H1 (cell line): Measurements from ENCODE around the gene TRNP1. TPM values are rescaled to one million over a fixed set of nuclear protein-coding genes. Genes with fewer than 3 reads are reported as not detected.

ENCODE experiments used
- CTCF ChIA-PET: fragments of 300-600 bp; sonication (Branson Sonifier 250); formaldehyde crosslinking; loops from one replicate; lab custom pipeline; 2021; ENCODE audit not compliant: partially characterized antibody; lab: Charles Lee
- POLR2A ChIA-PET: fragments of 300-600 bp; sonication (Branson Sonifier 250); formaldehyde crosslinking; loops from one replicate; lab custom pipeline; 2021; ENCODE audit warnings: inconsistent platforms; ENCODE audit not compliant: partially characterized antibody; lab: Charles Lee
- DNase-seq, 2 experiments: peaks; one replicate each; pipeline versions ENCODE4 v3.0.0 to v3.0.0-alpha.2; 2010 to 2022; ENCODE audit warnings: low spot score in 2 of 2, low read depth in 1 of 2, mixed read lengths in 1 of 2
- FAIRE-seq: peaks from 2 replicates; lab custom pipeline; 2011; peaks lifted over from hg19 to GRCh38; lab: Jason Lieb, UNC
- H2AFZ ChIP-seq: 2 replicates; pipeline ENCODE4 v1.8.1; 2012; ENCODE audit warnings: low read length, inconsistent platforms
- H2AK5ac ChIP-seq: 2 replicates; pipeline ENCODE4 v1.6.1; 2013; ENCODE audit warnings: low read depth, low read length
- H2BK120ac ChIP-seq: replicated peaks from 2 replicates; pipeline ENCODE3; 2013; ENCODE audit warnings: low read depth, low read length, inconsistent platforms
- H2BK12ac ChIP-seq: 2 replicates; pipeline ENCODE4 v1.6.1; 2013; ENCODE audit warnings: low read depth, low read length
- H2BK15ac ChIP-seq: 2 replicates; pipeline ENCODE4 v1.6.1; 2013; ENCODE audit warnings: low read length
- H2BK20ac ChIP-seq: 2 replicates; pipeline ENCODE4 v1.6.1; 2013; ENCODE audit warnings: low read length
- H2BK5ac ChIP-seq: 2 replicates; pipeline ENCODE4 v1.6.1; 2013; ENCODE audit warnings: low read depth, low read length
- H3K14ac ChIP-seq: 2 replicates; pipeline ENCODE4 v1.6.1; 2013; ENCODE audit warnings: inconsistent platforms; ENCODE audit not compliant: insufficient read length
- H3K18ac ChIP-seq: 2 replicates; pipeline ENCODE4 v1.6.1; 2013; ENCODE audit warnings: low read length; ENCODE audit errors: extremely low read depth
- H3K23ac ChIP-seq: 2 replicates; pipeline ENCODE4 v1.6.1; 2013; ENCODE audit warnings: inconsistent platforms; ENCODE audit not compliant: insufficient read length
- H3K23me2 ChIP-seq: 2 replicates; pipeline ENCODE4 v1.6.1; 2013; ENCODE audit warnings: low read depth, low read length
- H3K27ac ChIP-seq: 2 replicates; pipeline ENCODE4 v1.6.1; 2011; ENCODE audit warnings: low read depth, low read length, inconsistent platforms
- H3K27me3 ChIP-seq, 4 experiments: replicated peaks in 1 of 4; 1 replicate in 1 of 4; 2 replicates in 3 of 4; pipeline versions ENCODE4 v1.6.1 to v1.8.1; 2011 to 2013; ENCODE audit warnings: low read length in 3 of 4, mild to moderate bottlenecking in 3 of 4, inconsistent platforms in 2 of 4, mixed read lengths in 2 of 4, moderate library complexity in 1 of 4; ENCODE audit not compliant: control insufficient read depth in 3 of 4, insufficient read depth in 3 of 4; ENCODE audit errors: extremely low read depth in 1 of 4
- H3K36me3 ChIP-seq, 4 experiments: 2 replicates each; pipeline versions ENCODE4 v1.6.1 to v1.8.1; 2011 to 2013; ENCODE audit warnings: mild to moderate bottlenecking in 4 of 4, low read length in 3 of 4, moderate library complexity in 2 of 4, control low read depth in 1 of 4, inconsistent platforms in 1 of 4; ENCODE audit not compliant: insufficient read depth in 4 of 4, control insufficient read depth in 2 of 4
- H3K4ac ChIP-seq: replicated peaks from 2 replicates; pipeline ENCODE3; 2013; ENCODE audit warnings: low read length, low read depth, mixed read lengths, inconsistent platforms; ENCODE audit not compliant: insufficient read length
- H3K4me1 ChIP-seq, 4 experiments: replicated peaks in 1 of 4; 1 replicate in 1 of 4; 2 replicates in 3 of 4; pipeline versions ENCODE4 v1.6.1 to v1.8.1; 2011 to 2013; ENCODE audit warnings: low read length in 3 of 4, inconsistent platforms in 2 of 4, mixed read lengths in 1 of 4; ENCODE audit not compliant: insufficient read depth in 4 of 4, control insufficient read depth in 3 of 4
- H3K4me2 ChIP-seq, 2 experiments: 2 replicates each; pipeline versions ENCODE4 v1.6.1 to v1.8.1; 2011 to 2013; ENCODE audit warnings: low read depth in 2 of 2, low read length in 2 of 2, control low read depth in 1 of 2, inconsistent platforms in 1 of 2, mild to moderate bottlenecking in 1 of 2; ENCODE audit not compliant: insufficient read depth in 1 of 2
- H3K4me3 ChIP-seq, 4 experiments: fragments of 200-600, 300-600 bp in 1 of 4; sonication (generic), shearing (Covaris generic), sonication (Bioruptor Twin) in 1 of 4; 2 replicates each; pipeline versions ENCODE4 v1.5.1 to v1.8.1; 2011 to 2016; ENCODE audit warnings: low read length in 4 of 4, low read depth in 3 of 4, control low read depth in 2 of 4, inconsistent platforms in 2 of 4, mild to moderate bottlenecking in 2 of 4, mixed read lengths in 1 of 4, moderate library complexity in 1 of 4; ENCODE audit not compliant: insufficient read depth in 2 of 4; ENCODE audit errors: extremely low read depth in 1 of 4
- H3K56ac ChIP-seq: replicated peaks from 2 replicates; pipeline ENCODE3; 2013; ENCODE audit warnings: low read depth, mild to moderate bottlenecking, mixed read lengths, low read length, inconsistent platforms; ENCODE audit not compliant: insufficient read length
- H3K79me1 ChIP-seq: 2 replicates; pipeline ENCODE4 v1.6.1; 2013; ENCODE audit warnings: low read depth, low read length, control low read depth
- H3K79me2 ChIP-seq, 2 experiments: 2 replicates each; pipeline versions ENCODE4 v1.6.1 to v1.8.1; 2012 to 2013; ENCODE audit warnings: low read length in 2 of 2, mild to moderate bottlenecking in 2 of 2, inconsistent platforms in 1 of 2; ENCODE audit not compliant: insufficient read depth in 2 of 2, control insufficient read depth in 1 of 2
- H3K9ac ChIP-seq, 4 experiments: replicated peaks in 1 of 4; 1 replicate in 1 of 4; 2 replicates in 3 of 4; pipeline versions ENCODE4 v1.6.1 to v1.8.1; 2011 to 2013; ENCODE audit warnings: low read depth in 3 of 4, low read length in 3 of 4, control low read depth in 2 of 4, mild to moderate bottlenecking in 2 of 4, moderate library complexity in 2 of 4, inconsistent platforms in 1 of 4; ENCODE audit errors: extremely low read depth in 1 of 4
- H3K9me3 ChIP-seq, 2 experiments: 2 replicates each; pipeline versions ENCODE4 v1.6.1 to v1.8.1; 2012 to 2013; ENCODE audit warnings: mild to moderate bottlenecking in 2 of 2, moderate library complexity in 2 of 2, control low read depth in 1 of 2, inconsistent platforms in 1 of 2, low read depth in 1 of 2, low read length in 1 of 2, mixed read lengths in 1 of 2; ENCODE audit not compliant: insufficient read depth in 2 of 2
- H4K20me1 ChIP-seq, 2 experiments: replicated peaks in 1 of 2; 2 replicates each; pipeline versions ENCODE3 to v1.8.1; 2011 to 2013; ENCODE audit warnings: inconsistent platforms in 2 of 2, low read length in 2 of 2, mild to moderate bottlenecking in 1 of 2; ENCODE audit not compliant: insufficient read depth in 2 of 2, control insufficient read depth in 1 of 2
- H4K5ac ChIP-seq: 2 replicates; pipeline ENCODE4 v1.6.1; 2013; ENCODE audit warnings: low read length, low read depth, mixed read lengths, inconsistent platforms; ENCODE audit not compliant: insufficient read length
- H4K8ac ChIP-seq: 2 replicates; pipeline ENCODE4 v1.8.0; 2013; ENCODE audit warnings: mild to moderate bottlenecking, moderate library complexity, low read length, inconsistent platforms; ENCODE audit not compliant: insufficient read depth; ENCODE audit errors: extremely low read depth
- H4K91ac ChIP-seq: replicated peaks from 2 replicates; pipeline ENCODE3; 2013; ENCODE audit warnings: low read length, mixed read lengths, inconsistent platforms; ENCODE audit not compliant: insufficient read length
- ATF2 ChIP-seq: IDR thresholded peaks from 2 replicates; pipeline ENCODE4 v1.6.1; 2012; ENCODE audit warnings: low read length, inconsistent platforms
- BCL11A ChIP-seq, 2 experiments: IDR thresholded peaks; one replicate each; pipeline ENCODE4 v1.6.1; 2011; ENCODE audit warnings: low read depth in 2 of 2, low read length in 2 of 2, mild to moderate bottlenecking in 2 of 2
- CBX5 ChIP-seq: fragments of 300-800, 300-1000 bp; sonication (generic); IDR thresholded peaks from 2 replicates; pipeline ENCODE4 v1.7.1; 2016; ENCODE audit warnings: antibody characterized with exemption, low read length, low read depth
- HDAC6 ChIP-seq: IDR thresholded peaks from one replicate; pipeline ENCODE4 v1.7.1; 2012; ENCODE audit warnings: low read depth, mild to moderate bottlenecking, inconsistent platforms, low read length, moderate library complexity
- KDM1A ChIP-seq: fragments of 200-600, 300-600 bp; sonication (generic); IDR thresholded peaks from 2 replicates; pipeline ENCODE4 v1.7.1; 2016; ENCODE audit warnings: mild to moderate bottlenecking, low read length, borderline replicate concordance
- KDM4A ChIP-seq: IDR thresholded peaks from one replicate; pipeline ENCODE4 v1.7.1; 2012; ENCODE audit warnings: low read depth, mild to moderate bottlenecking, moderate library complexity, low read length, inconsistent platforms; ENCODE audit not compliant: severe bottlenecking
- KDM5A ChIP-seq: fragments of 200-600 bp; IDR thresholded peaks from 2 replicates; pipeline ENCODE4 v1.7.1; 2012; ENCODE audit warnings: mild to moderate bottlenecking, low read length, inconsistent platforms, mixed read lengths
- MAFK ChIP-seq: IDR thresholded peaks from 2 replicates; pipeline ENCODE4 v1.6.1; 2012; ENCODE audit warnings: low read depth, mild to moderate bottlenecking, improper control_type of control experiment, low read length
- MAX ChIP-seq: IDR thresholded peaks from 2 replicates; pipeline ENCODE4 v1.6.1; 2012; ENCODE audit warnings: inconsistent platforms
- POLR2AphosphoS5 ChIP-seq: IDR thresholded peaks from 2 replicates; pipeline ENCODE4 v1.6.1; 2011; ENCODE audit warnings: low read depth, low read length
- RXRA ChIP-seq: IDR thresholded peaks from 2 replicates; pipeline ENCODE4 v1.6.1; 2011; ENCODE audit warnings: low read depth, mild to moderate bottlenecking, low read length, moderate library complexity; ENCODE audit not compliant: insufficient read depth
- TEAD4 ChIP-seq: IDR thresholded peaks from 2 replicates; pipeline ENCODE4 v1.6.1; 2012; ENCODE audit warnings: low read depth, low read length, inconsistent platforms, mixed read lengths
- whole genome bisulfite sequencing, 2 experiments: shearing (Covaris generic) in 1 of 2; methylation state at CpG; one replicate each; pipeline versions ENCODE4 v1.1.6 to v1.1.7; 2013 to 2015; ENCODE audit warnings: low lambda C conversion rate in 2 of 2, mixed read lengths in 2 of 2, inconsistent platforms in 1 of 2, low coverage in 1 of 2, missing lambda C conversion rate in 1 of 2; ENCODE audit not compliant: insufficient replicate concordance in 2 of 2, insufficient coverage in 1 of 2, insufficient read length in 1 of 2; ENCODE audit errors: extremely low coverage in 1 of 2, missing lambda C conversion rate in 1 of 2; 5-methylcytosine and 5-hydroxymethylcytosine counted together
- polyA plus RNA-seq, 7 experiments: library from polyadenylated mRNA; depleted of rRNA in 3 of 7; stranded (reverse) in 5 of 7; unstranded in 2 of 7; fragments of >200 nt in 5 of 7; fragments of 200-250 nt in 2 of 7; gene quantifications; 1 replicate in 5 of 7; 2 replicates in 1 of 7; 4 replicates in 1 of 7; pipeline versions ENCODE4 v1.2.1 to v1.2.3, GENCODE V29; 2011 to 2013; ENCODE audit warnings: missing spikeins in 2 of 7, mixed read lengths in 2 of 7
- total RNA-seq: library from RNA; stranded (reverse); fragmentation: NEBNext Ultra II Directional; extraction: Animal tissue kit (Norgen Biotek cat#: 25700); gene quantifications from 2 replicates; pipeline ENCODE4 v1.2.1, GENCODE V29; 2021

The TRNP1 gene
- total and polyA plus RNA-seq, 2 of the 8 experiments (the other 6 are each of a cell fraction or from before 2014, with no cell fraction given): 51.7 to 102 TPM

- Histone ChIP-seq H4K8ac (no peak overlapping the region), H3K4me1 (peaks cover 0 to 3% (median 0%) of the 10 kb centered on the region in 4 experiments; a peak in 3 of 7 replicates), H2BK20ac (no peak overlapping the region), H3K79me2 (peaks cover 0 to 9% of the 10 kb centered on the region in 2 experiments; a peak in 2 of 4 replicates), H4K91ac (no peak overlapping the region), H3K27ac (no peak overlapping the region), H3K79me1 (0 out of 2 replicates have a peak, but pooled peaks cover 2% of the 10 kb centered on the region), H3K4me3 (no peak overlapping the region), H3K23ac (no peak overlapping the region), H3K9ac (no peak overlapping the region), H3K27me3 (no peaks in the 10 kb centered on the region), H4K5ac (no peak overlapping the region), H2BK120ac (no peak overlapping the region), H3K9me3 (no peaks in the 10 kb centered on the region), H2BK5ac (no peak overlapping the region), H3K56ac (no peak overlapping the region), H3K23me2 (peaks cover 9% of the 10 kb centered on the region), H3K4ac (no peak overlapping the region), H4K20me1 (peaks cover 2 to 3% of the 10 kb centered on the region in 2 experiments), H3K18ac (no peak overlapping the region), H2AK5ac (no peak overlapping the region), H2BK15ac (no peak overlapping the region), H3K4me2 (no peak overlapping the region), H2BK12ac (no peak overlapping the region), H2AFZ (no peak overlapping the region), H3K36me3 (peaks cover 0 to 4% (median 0%) of the 10 kb centered on the region in 4 experiments; a peak in 3 of 8 replicates), H3K14ac (no peak overlapping the region)
- POLR2A ChIA-PET: interaction anchor here (0.6 to 0.9 kb wide), 2 partner anchors 61 to 962 kb away, joined by 3 read pairs; no protein-coding TSS in a partner anchor
- CTCF ChIA-PET: interaction anchor here (2.1 kb wide), 1 partner anchor 88 kb away, joined by 7 read pairs; no protein-coding TSS in a partner anchor
- FAIRE-seq (no peak), DNase-seq (no peak)
- 83% methylated on average over 3 of the region's 3 CpGs; no CpG with 5 or more reads in 1 of the 2 experiments for WGBS, 2 experiments
- no peak for TF ChIP-seq POLR2AphosphoS5
- TF ChIP-seq MAX: no peak
- TF ChIP-seq KDM1A: no peak
- TF ChIP-seq RXRA: no peak
- no peak for TF ChIP-seq KDM4A
- no peak for TF ChIP-seq CBX5
- TF ChIP-seq KDM5A: no peak
- TF ChIP-seq ATF2: no peak
- no peak for TF ChIP-seq BCL11A (IDR thresholded peaks at IDR 0.05; ENCODE audit: low read depth in 2 of 2, low read length in 2 of 2)
- no peak for TF ChIP-seq HDAC6
- no peak for TF ChIP-seq MAFK
- TF ChIP-seq TEAD4: no peak
Observed at GRCh38 chr1:26956321-26956720, 37.2 kb upstream of the TRNP1 start.
